ENCODE data around the gene DLX3. TPM values are rescaled to one million over a fixed set of nuclear protein-coding genes. Genes with fewer than 3 reads are reported as not detected.

DLX3 gene
- total RNA-seq, 1 experiment from 2014 or later: 0.18 TPM

GRCh38 chr17:50035421-50035879, 40.4 kb upstream of the DLX3 start:
- BruUV-seq (replicated peaks): no TSS peak
- CTCF ChIA-PET: no interaction called here
- H4K20me1 ChIP-seq (ENCODE audit: low read length): no peaks in the 10 kb centered on the region
- H3K9me3 ChIP-seq (ENCODE audit: low read length): no peaks in the 10 kb centered on the region
- H3K4me3 ChIP-seq (ENCODE audit: low read length): no peak overlapping the region
- ATAC-seq (no peak), DNase-seq (no peak)
- no peak overlapping the region for H3K27ac ChIP-seq (ENCODE audit: low read length)
- no peaks in the 10 kb centered on the region for H3K79me2 ChIP-seq (ENCODE audit: low read length)
- H3K27me3 ChIP-seq (ENCODE audit: low read length): no peaks in the 10 kb centered on the region
- no peaks in the 10 kb centered on the region for H3K9me2 ChIP-seq (replicated peaks; ENCODE audit: low read length)
- no peaks in the 10 kb centered on the region for H3K36me3 ChIP-seq (ENCODE audit: low read depth, low read length)
- no peaks in the 10 kb centered on the region for H3F3A ChIP-seq (ENCODE audit: low read length, unreplicated experiment)
- intact Hi-C loops (cut with micrococcal nuclease): no loop called here
- H3K4me1 ChIP-seq (ENCODE audit: insufficient read depth, low read length): peaks cover 20% of the 10 kb centered on the region
- H2AFZ ChIP-seq (ENCODE audit: low read length): no peak overlapping the region
- H3K4me2 ChIP-seq (ENCODE audit: low read length): no peak overlapping the region
- no peak overlapping the region for H3K9ac ChIP-seq (ENCODE audit: low read length)
- POLR2A ChIA-PET (ENCODE audit: unreplicated experiment): no interaction called here
- no peak for TF ChIP-seq CTCF (conservative IDR thresholded peaks at IDR 0.05; ENCODE audit: low read depth, low read length)

- Histone ChIP-seq H3F3A (ENCODE audit: low read length, unreplicated experiment) (no peaks in the 10 kb centered on the region), H3K36me3 (ENCODE audit: low read depth, low read length) (no peaks in the 10 kb centered on the region), H3K9me3 (ENCODE audit: low read length) (no peaks in the 10 kb centered on the region), H3K79me2 (ENCODE audit: low read length) (no peaks in the 10 kb centered on the region), H3K27me3 (ENCODE audit: low read length) (no peaks in the 10 kb centered on the region), H3K9ac (ENCODE audit: low read length) (no peak overlapping the region), H4K20me1 (ENCODE audit: low read length) (no peaks in the 10 kb centered on the region), H3K27ac (ENCODE audit: low read length) (no peak overlapping the region), H2AFZ (ENCODE audit: low read length) (no peak overlapping the region), H3K9me2 (replicated peaks; ENCODE audit: low read length) (no peaks in the 10 kb centered on the region), H3K4me1 (ENCODE audit: insufficient read depth, low read length) (peaks cover 20% of the 10 kb centered on the region), H3K4me2 (ENCODE audit: low read length) (no peak overlapping the region), H3K4me3 (ENCODE audit: low read length) (no peak overlapping the region)
- POLR2A ChIA-PET (ENCODE audit: unreplicated experiment): no interaction called here
- CTCF ChIA-PET: no interaction called here
- intact Hi-C loops (cut with micrococcal nuclease): no loop called here
- DNase-seq (no peak), ATAC-seq (no peak)
- TF ChIP-seq EZH2 (IDR thresholded peaks at IDR 0.05; ENCODE audit: low read length, unreplicated experiment): no peak
- TF ChIP-seq EZH2phosphoT487 (IDR thresholded peaks at IDR 0.05; ENCODE audit: borderline replicate concordance, low read length): no peak
- TF ChIP-seq CTCF (conservative IDR thresholded peaks at IDR 0.05; ENCODE audit: low read depth, low read length): no peak
- BruUV-seq (replicated peaks): no TSS peak
Observed at GRCh38 chr17:50034498-50035364, 39.7 kb upstream of the DLX3 start.

- DNase-seq (no peak), ATAC-seq (no peak)
- H3F3A ChIP-seq (ENCODE audit: low read length, unreplicated experiment): no peaks in the 10 kb centered on the region
- H3K4me2 ChIP-seq (ENCODE audit: low read length): no peak overlapping the region
- ChIA-PET CTCF (no interaction called here), POLR2A (ENCODE audit: unreplicated experiment) (no interaction called here)
- intact Hi-C loops (cut with micrococcal nuclease): no loop called here
- no peaks in the 10 kb centered on the region for H3K36me3 ChIP-seq (ENCODE audit: low read depth, low read length)
- H3K27ac ChIP-seq (ENCODE audit: low read length): no peak overlapping the region
- no peak overlapping the region for H3K9ac ChIP-seq (ENCODE audit: low read length)
- H4K20me1 ChIP-seq (ENCODE audit: low read length): no peaks in the 10 kb centered on the region
- H2AFZ ChIP-seq (ENCODE audit: low read length): no peak overlapping the region
- BruUV-seq (replicated peaks): no TSS peak
- H3K9me2 ChIP-seq (replicated peaks; ENCODE audit: low read length): no peaks in the 10 kb centered on the region
- no peak for TF ChIP-seq EZH2phosphoT487 (IDR thresholded peaks at IDR 0.05; ENCODE audit: borderline replicate concordance, low read length)
- no peak for TF ChIP-seq EZH2 (IDR thresholded peaks at IDR 0.05; ENCODE audit: low read length, unreplicated experiment)
- TF ChIP-seq CTCF (conservative IDR thresholded peaks at IDR 0.05; ENCODE audit: low read depth, low read length): no peak
- H3K4me3 ChIP-seq (ENCODE audit: low read length): no peak overlapping the region
- no peaks in the 10 kb centered on the region for H3K9me3 ChIP-seq (ENCODE audit: low read length)
- no peaks in the 10 kb centered on the region for H3K79me2 ChIP-seq (ENCODE audit: low read length)
- no peaks in the 10 kb centered on the region for H3K27me3 ChIP-seq (ENCODE audit: low read length)
- peaks cover 30% of the 10 kb centered on the region for H3K4me1 ChIP-seq (ENCODE audit: insufficient read depth, low read length)
Observed at GRCh38 chr17:50033316-50033715, 38.3 kb upstream of the DLX3 start.
